Endodermal cell (in vitro differentiated cells): ENCODE results near the gene EFCAB14. TPM values are rescaled to one million over a fixed set of nuclear protein-coding genes. Genes with fewer than 3 reads are reported as not detected.

Experiments used
- DNase-seq: peaks from one replicate; pipeline ENCODE4 v3.0.0-alpha.2; 2017
- H3K27ac ChIP-seq: 2 replicates; pipeline ENCODE4 v1.5.1; 2013; ENCODE audit warnings: mild to moderate bottlenecking, low read depth, low read length, moderate library complexity
- H3K27me3 ChIP-seq: 2 replicates; pipeline ENCODE4 v1.6.1; 2013; ENCODE audit warnings: mild to moderate bottlenecking, low read length, moderate library complexity; ENCODE audit not compliant: insufficient read depth, control insufficient read depth, poor library complexity, severe bottlenecking
- H3K36me3 ChIP-seq: 2 replicates; pipeline ENCODE4 v1.7.0; 2013; ENCODE audit warnings: mild to moderate bottlenecking, low read length, moderate library complexity; ENCODE audit not compliant: control insufficient read depth, insufficient read depth
- H3K4me1 ChIP-seq: one replicate; pipeline ENCODE4 v1.7.0; 2013; ENCODE audit warnings: low read length; ENCODE audit not compliant: control insufficient read depth, insufficient read depth
- H3K4me3 ChIP-seq: 2 replicates; pipeline ENCODE4 v1.5.1; 2013; ENCODE audit warnings: mild to moderate bottlenecking, low read length, moderate library complexity
- H3K9ac ChIP-seq: 2 replicates; pipeline ENCODE4 v1.6.1; 2013; ENCODE audit warnings: mild to moderate bottlenecking, low read length, moderate library complexity; ENCODE audit not compliant: poor library complexity, severe bottlenecking; ENCODE audit errors: extremely low read depth
- H3K9me3 ChIP-seq: 2 replicates; pipeline ENCODE4 v1.6.1; 2013; ENCODE audit warnings: mild to moderate bottlenecking, low read length, moderate library complexity; ENCODE audit not compliant: control insufficient read depth
- H3K27ac Mint-ChIP-seq: 2 replicates; pipeline ENCODE4 v1.8.0; 2020; ENCODE audit warnings: mixed read lengths
- H3K27me3 Mint-ChIP-seq: 2 replicates; pipeline ENCODE4 v1.8.0; 2021; ENCODE audit warnings: mild to moderate bottlenecking, mixed read lengths; ENCODE audit not compliant: insufficient read depth
- H3K36me3 Mint-ChIP-seq: 2 replicates; pipeline ENCODE4 v1.8.0; 2020; ENCODE audit warnings: low read depth, mixed read lengths
- H3K4me1 Mint-ChIP-seq: 2 replicates; pipeline ENCODE4 v1.8.0; 2020; ENCODE audit warnings: mixed read lengths
- H3K4me3 Mint-ChIP-seq: 2 replicates; pipeline ENCODE4 v1.8.0; 2020; ENCODE audit warnings: mild to moderate bottlenecking, moderate library complexity, mixed read lengths
- H3K9me3 Mint-ChIP-seq: 2 replicates; pipeline ENCODE4 v1.8.0; 2020; ENCODE audit warnings: mild to moderate bottlenecking, mixed read lengths
- CTCF ChIP-seq: fragments of 200-600 bp; sonication (generic); conservative IDR thresholded peaks from 2 replicates; pipeline ENCODE4 v1.5.0; 2021; ENCODE audit warnings: antibody characterized with exemption, mild to moderate bottlenecking
- WGBS, 2 experiments: methylation state at CpG; one replicate each; pipeline versions ENCODE4 v1.1.5 to v1.1.7; 2013; ENCODE audit warnings: missing lambda C conversion rate in 2 of 2, mixed read lengths in 1 of 2; ENCODE audit not compliant: insufficient coverage in 1 of 2, insufficient read length in 1 of 2; 5-methylcytosine and 5-hydroxymethylcytosine counted together
- total RNA-seq, 2 donors: library from RNA; stranded (reverse); fragmentation: NEBNext Ultra II Directional in 1 of 2; extraction: Animal tissue kit (Norgen Biotek cat#: 25700) in 1 of 2; gene quantifications; 2 replicates in 1 of 2; 3 replicates in 1 of 2; pipeline ENCODE4 v1.2.1, GENCODE V29; 2021

The EFCAB14 gene
- total RNA-seq, 2 donors from 2014 or later, result 82.7 to 83.4 TPM

DNA sequence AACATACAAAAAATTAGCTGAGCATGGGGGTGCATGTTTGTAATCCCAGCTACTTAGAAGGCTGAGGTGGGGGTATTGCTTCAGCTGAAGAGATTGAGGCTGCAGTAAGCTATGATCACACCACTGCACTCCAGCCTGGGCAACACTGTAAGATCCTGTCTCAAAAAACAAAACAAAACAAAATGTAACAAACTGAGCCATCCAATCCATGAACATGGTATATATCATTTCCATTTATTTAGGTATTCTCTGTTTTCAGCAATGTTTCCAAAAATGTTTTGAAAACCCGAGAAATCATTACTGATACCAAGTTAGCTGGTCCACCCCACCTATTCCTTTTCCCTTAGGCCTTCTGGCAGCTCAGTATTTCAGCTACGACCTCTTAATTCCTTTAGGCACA, 69.2 kb downstream of the EFCAB14 start:
- no peak overlapping the region for H3K4me3 ChIP-seq
- peaks cover 42% of the 10 kb centered on the region for H3K9me3 ChIP-seq
- Mint-ChIP-seq H3K36me3 (peaks cover 67% of the 10 kb centered on the region), H3K4me3 (no peak overlapping the region), H3K27ac (no peak overlapping the region), H3K9me3 (peaks cover 26% of the 10 kb centered on the region), H3K4me1 (no peaks in the 10 kb centered on the region), H3K27me3 (no peaks in the 10 kb centered on the region)
- no peak for DNase-seq
- no peaks in the 10 kb centered on the region for H3K27me3 ChIP-seq
- peaks cover 68% of the 10 kb centered on the region for H3K36me3 ChIP-seq
- no peaks in the 10 kb centered on the region for H3K4me1 ChIP-seq
- no peak overlapping the region for H3K27ac ChIP-seq
- WGBS, 2 experiments, result 88 to 96% methylated on average over 1 to 2 of the region's 2 CpGs
- TF ChIP-seq CTCF, result no peak
- H3K9ac ChIP-seq, result no peak overlapping the region

DNA sequence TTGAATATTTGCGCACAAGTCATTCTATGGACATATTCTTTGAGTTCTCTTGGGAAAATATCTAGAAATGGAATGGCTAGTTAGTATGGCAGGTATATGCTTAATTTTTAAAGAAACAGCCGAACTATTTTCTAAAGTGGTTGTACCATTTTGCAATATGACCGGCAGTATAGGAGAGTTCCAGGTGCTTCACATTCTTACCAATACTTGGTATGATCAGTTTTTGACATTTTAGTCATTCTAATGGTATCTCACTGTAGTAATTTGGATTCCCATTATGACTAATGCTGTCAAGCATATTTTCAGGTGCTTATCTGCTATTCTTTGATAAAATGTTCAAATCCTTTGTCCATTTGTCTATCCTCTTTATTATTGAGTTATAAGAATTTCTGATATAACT, 71.3 kb downstream of the EFCAB14 start:
- Mint-ChIP-seq H3K27me3 (no peaks in the 10 kb centered on the region), H3K4me1 (no peaks in the 10 kb centered on the region), H3K36me3 (peaks cover 56% of the 10 kb centered on the region), H3K27ac (no peak overlapping the region), H3K4me3 (no peak overlapping the region), H3K9me3 (peaks cover 24% of the 10 kb centered on the region)
- Histone ChIP-seq H3K36me3 (peaks cover 69% of the 10 kb centered on the region), H3K4me1 (no peaks in the 10 kb centered on the region), H3K27ac (no peak overlapping the region), H3K9ac (no peak overlapping the region), H3K27me3 (no peaks in the 10 kb centered on the region), H3K9me3 (peaks cover 40% of the 10 kb centered on the region), H3K4me3 (no peak overlapping the region)
- WGBS, 2 experiments, result 93% methylated on average over 3 of the region's 3 CpGs
- no peak for DNase-seq
- TF ChIP-seq CTCF, result no peak

- TF ChIP-seq CTCF, result no peak
- Mint-ChIP-seq H3K4me1 (no peaks in the 10 kb centered on the region), H3K4me3 (no peak overlapping the region), H3K27ac (no peak overlapping the region), H3K36me3 (peaks cover 56% of the 10 kb centered on the region), H3K9me3 (peaks cover 23% of the 10 kb centered on the region), H3K27me3 (no peaks in the 10 kb centered on the region)
- DNase-seq, result no peak
- 96 to 100% methylated on average over 2 of the region's 2 CpGs for WGBS, 2 experiments
- Histone ChIP-seq H3K36me3 (peaks cover 69% of the 10 kb centered on the region), H3K9ac (no peak overlapping the region), H3K4me3 (no peak overlapping the region), H3K4me1 (no peaks in the 10 kb centered on the region), H3K27ac (no peak overlapping the region), H3K9me3 (peaks cover 40% of the 10 kb centered on the region), H3K27me3 (no peaks in the 10 kb centered on the region)
These were observed 72.1 kb downstream of the EFCAB14 start for GRCh38 chr1:46646844-46647243.
